ENCODE data around the gene POTEF.
"Not testable (repeated sequence)": the region's sequence is repeated elsewhere in the genome, so short reads cannot be mapped to it uniquely, and the experiment has no call there.

POTEF gene

GRCh38 chr2:130128464-130128863 lies 558 bp downstream of the POTEF start:
- not testable (repeated sequence) for DNase-seq (ENCODE audit: low read depth)

GRCh38 chr2:130127726-130128125 lies 1.3 kb downstream of the POTEF start:
- DNase-seq (ENCODE audit: low read depth): not testable (repeated sequence)

GRCh38 chr2:130120924-130121323 lies 8.1 kb downstream of the POTEF start:
- not testable (repeated sequence) for DNase-seq (ENCODE audit: low read depth)

GRCh38 chr2:130102597-130103363 lies 26.2 kb downstream of the POTEF start:
- not testable (repeated sequence) for DNase-seq (ENCODE audit: low read depth)

- not testable (repeated sequence) for DNase-seq (ENCODE audit: low read depth)
These were observed 66.4 kb downstream of the POTEF start for GRCh38 chr2:130062645-130063044.

GRCh38 chr2:130059982-130060381 lies 69.0 kb downstream of the POTEF start:
- not testable (repeated sequence) for DNase-seq (ENCODE audit: low read depth)

GRCh38 chr2:130056336-130056735 lies 72.7 kb downstream of the POTEF start:
- not testable (repeated sequence) for DNase-seq (ENCODE audit: low read depth)

- DNase-seq (ENCODE audit: low read depth): not testable (repeated sequence)
These were observed 75.7 kb downstream of the POTEF start for GRCh38 chr2:130053217-130053911.

GRCh38 chr2:130052376-130052775 lies 76.6 kb downstream of the POTEF start:
- DNase-seq (ENCODE audit: low read depth): not testable (repeated sequence)

- not testable (repeated sequence) for DNase-seq (ENCODE audit: low read depth)
These were observed 80.6 kb downstream of the POTEF start for GRCh38 chr2:130048422-130048821.

- DNase-seq (ENCODE audit: low read depth): not testable (repeated sequence)
These were observed 90.8 kb downstream of the POTEF start for GRCh38 chr2:130038265-130038603.

- not testable (repeated sequence) for DNase-seq (ENCODE audit: low read depth)
These were observed 103.1 kb downstream of the POTEF start for GRCh38 chr2:130025931-130026330.
